Kasumi-1 (cell line): Measurements from ENCODE around the gene MAP4K2.

Source experiments
- DNase-seq, 2 experiments: peaks; one replicate each; lab custom pipeline; 2025; lab: John Stamatoyannopoulos, UW

The MAP4K2 gene

GRCh38 chr11:64791781-64792291, 11.2 kb downstream of the MAP4K2 start:
- no peak for DNase-seq

GRCh38 chr11:64790205-64791095, 12.6 kb downstream of the MAP4K2 start:
- DNase-seq, result no peak

GRCh38 chr11:64789331-64790204, 13.4 kb downstream of the MAP4K2 start:
- no peak for DNase-seq

GRCh38 chr11:64788321-64789215, 14.4 kb downstream of the MAP4K2 start:
- no peak for DNase-seq

GRCh38 chr11:64787526-64788320, 15.3 kb downstream of the MAP4K2 start:
- peak; percentile 45 to 64 for DNase-seq

- no peak for DNase-seq
Measured at GRCh38 chr11:64786308-64786707, 16.7 kb downstream of the MAP4K2 start.

- no peak for DNase-seq
Measured at GRCh38 chr11:64784813-64785581, 18.0 kb downstream of the MAP4K2 start.

GRCh38 chr11:64778473-64779298, 24.3 kb downstream of the MAP4K2 start, which contains the start of gene SF1:
Gene SF1 (minus strand): TSS chr11:64778542. CDS start chr11:64778392, 150 bp downstream.
- DNase-seq, result peak; percentile 99 to 100

- DNase-seq, result no peak
Measured at GRCh38 chr11:64778223-64778472, 24.9 kb downstream of the MAP4K2 start.

GRCh38 chr11:64777449-64778222, 25.4 kb downstream of the MAP4K2 start:
- peak; percentile 64 to 72 for DNase-seq

GRCh38 chr11:64776875-64777274, 26.1 kb downstream of the MAP4K2 start:
- DNase-seq, result no peak

GRCh38 chr11:64776425-64776824, 26.6 kb downstream of the MAP4K2 start:
- DNase-seq, result no peak

GRCh38 chr11:64774144-64774543, 28.9 kb downstream of the MAP4K2 start:
- no peak for DNase-seq

- peak; percentile 14 to 18 for DNase-seq
Measured at GRCh38 chr11:64772303-64773018, 30.6 kb downstream of the MAP4K2 start.

GRCh38 chr11:64771861-64772260, 31.2 kb downstream of the MAP4K2 start:
- DNase-seq, result no peak

GRCh38 chr11:64770120-64770519, 32.9 kb downstream of the MAP4K2 start:
- no peak for DNase-seq

GRCh38 chr11:64769283-64769682, 33.7 kb downstream of the MAP4K2 start:
- DNase-seq, result no peak

GRCh38 chr11:64768300-64768694, 34.7 kb downstream of the MAP4K2 start:
- DNase-seq, result no peak
